GM21528 (cell line): Measurements from ENCODE around the gene MYO6.
A peak's percentile ranks its signal among the peaks of the same experiment; 100 is the strongest.

ENCODE experiments used
- ATAC-seq: cut with Tn5 transposase; IDR thresholded peaks from one replicate; pipeline ENCODE4 v1.9.1; 2021; ENCODE audit warnings: mild to moderate bottlenecking, moderate library complexity; ENCODE audit not compliant: unreplicated experiment, low FRiP score

The MYO6 gene

DNA sequence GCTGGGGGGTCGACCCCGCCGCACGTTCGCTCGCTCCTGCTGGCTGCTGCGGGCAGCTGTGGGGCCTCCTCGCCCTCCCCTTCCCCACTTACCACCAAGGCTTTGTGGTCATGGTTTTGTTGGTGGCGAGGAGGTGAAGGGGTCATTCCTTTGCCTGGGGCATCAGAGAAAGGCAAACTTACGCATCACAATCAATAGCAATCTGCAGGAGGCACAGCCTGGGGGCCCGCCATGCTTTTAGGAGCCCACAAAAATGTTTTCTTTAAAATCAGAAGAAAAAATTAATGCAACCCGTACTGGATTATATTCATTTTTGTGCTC, 186.4 kb downstream of the MYO6 start:
- peak; percentile 6 for ATAC-seq

DNA sequence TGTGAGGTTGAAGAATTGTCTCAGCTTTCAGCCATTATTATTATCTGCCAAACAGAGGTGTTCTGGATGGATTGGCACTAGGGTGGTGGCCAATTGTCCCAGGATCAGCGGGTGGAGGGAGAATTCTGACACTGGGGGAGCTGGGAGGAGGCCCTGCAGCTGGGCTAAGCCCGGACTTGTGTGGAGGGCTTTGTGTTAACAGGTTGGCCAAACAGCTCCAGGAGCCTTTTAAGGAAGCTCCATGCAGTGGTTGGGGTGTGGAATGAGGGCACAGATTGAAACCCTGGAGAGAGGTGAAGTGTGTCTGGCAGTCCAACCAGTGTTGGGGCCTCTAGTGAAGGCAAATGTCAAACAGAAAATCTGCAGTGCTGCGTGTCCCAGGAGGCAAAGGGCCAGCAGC, 187.6 kb downstream of the MYO6 start:
- ATAC-seq = no peak

DNA sequence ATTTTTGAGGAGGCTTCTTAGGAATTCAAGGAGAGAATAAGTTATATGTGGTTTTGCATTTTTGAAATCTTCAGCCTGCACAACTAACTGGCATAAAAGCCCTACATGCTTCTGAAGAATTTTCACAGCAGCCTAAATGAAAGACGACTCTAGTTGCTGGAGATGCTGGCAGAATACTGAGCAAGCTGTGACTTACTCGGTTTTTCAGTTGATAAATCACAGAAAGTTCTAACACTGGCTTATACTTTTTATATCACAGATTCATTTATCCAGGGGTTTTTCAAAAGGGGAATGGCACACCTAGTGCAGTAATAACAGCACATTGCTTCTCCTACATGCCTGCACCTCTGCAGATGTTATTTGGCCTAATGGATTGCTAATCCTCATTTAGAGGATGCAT, 188.8 kb downstream of the MYO6 start:
- ATAC-seq = no peak

DNA sequence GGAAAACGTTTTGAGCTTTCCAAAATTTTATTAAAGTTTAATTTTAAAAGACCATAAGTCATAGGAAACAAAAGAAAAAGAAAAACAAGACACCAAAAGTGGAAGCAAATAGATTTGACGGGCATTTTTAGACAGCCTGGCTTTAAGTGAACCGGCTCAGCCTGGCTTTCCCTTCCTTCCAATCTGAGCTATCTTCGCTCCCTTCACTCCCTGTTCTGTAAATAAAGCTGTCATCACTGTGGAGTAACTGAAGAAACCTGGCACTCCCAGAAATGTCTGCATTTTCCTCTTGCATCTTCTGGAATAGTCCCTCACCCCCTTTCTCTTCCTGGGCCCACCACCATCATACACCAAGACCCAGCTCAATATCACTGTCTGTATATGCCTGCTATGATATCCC, 191.5 kb downstream of the MYO6 start:
- no peak for ATAC-seq

DNA sequence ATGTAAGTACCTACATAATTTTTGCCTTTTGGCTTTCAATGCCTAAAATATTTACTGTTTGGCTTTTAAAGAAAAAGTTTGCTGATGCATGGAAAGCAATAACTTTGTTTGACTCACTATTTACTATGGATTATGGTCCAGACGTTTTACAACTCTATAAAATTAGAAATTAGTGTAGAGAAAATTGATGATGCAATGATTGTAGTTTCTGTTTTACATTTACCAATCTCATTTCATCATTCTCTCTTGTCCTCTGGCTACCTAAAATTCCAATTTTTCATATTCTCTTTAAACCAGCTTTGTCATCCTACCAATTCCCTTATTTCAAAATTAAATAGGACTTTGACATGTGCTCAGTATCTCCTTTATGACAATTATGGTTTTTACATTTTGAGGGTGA, 192.5 kb downstream of the MYO6 start:
- no peak for ATAC-seq

DNA sequence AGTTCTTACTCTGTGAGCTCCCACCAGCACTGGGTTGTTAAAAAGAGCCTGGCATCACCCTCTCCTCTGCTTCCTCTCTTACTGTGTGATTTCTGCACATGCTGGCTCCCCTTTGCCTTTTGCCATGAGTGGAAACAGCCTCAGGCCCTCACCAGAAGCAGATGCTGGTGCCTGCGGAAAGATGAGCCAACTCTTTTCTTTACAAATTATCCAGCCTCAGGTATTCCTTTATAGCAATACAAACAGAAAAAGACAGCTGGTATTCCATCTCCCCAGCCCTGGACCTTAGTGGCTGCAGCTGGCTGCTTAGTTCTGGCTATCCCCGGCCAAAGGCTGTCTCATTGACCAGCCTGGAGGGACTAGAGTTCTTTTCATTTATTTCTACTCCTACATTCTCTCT, 194.3 kb downstream of the MYO6 start:
- no peak for ATAC-seq

DNA sequence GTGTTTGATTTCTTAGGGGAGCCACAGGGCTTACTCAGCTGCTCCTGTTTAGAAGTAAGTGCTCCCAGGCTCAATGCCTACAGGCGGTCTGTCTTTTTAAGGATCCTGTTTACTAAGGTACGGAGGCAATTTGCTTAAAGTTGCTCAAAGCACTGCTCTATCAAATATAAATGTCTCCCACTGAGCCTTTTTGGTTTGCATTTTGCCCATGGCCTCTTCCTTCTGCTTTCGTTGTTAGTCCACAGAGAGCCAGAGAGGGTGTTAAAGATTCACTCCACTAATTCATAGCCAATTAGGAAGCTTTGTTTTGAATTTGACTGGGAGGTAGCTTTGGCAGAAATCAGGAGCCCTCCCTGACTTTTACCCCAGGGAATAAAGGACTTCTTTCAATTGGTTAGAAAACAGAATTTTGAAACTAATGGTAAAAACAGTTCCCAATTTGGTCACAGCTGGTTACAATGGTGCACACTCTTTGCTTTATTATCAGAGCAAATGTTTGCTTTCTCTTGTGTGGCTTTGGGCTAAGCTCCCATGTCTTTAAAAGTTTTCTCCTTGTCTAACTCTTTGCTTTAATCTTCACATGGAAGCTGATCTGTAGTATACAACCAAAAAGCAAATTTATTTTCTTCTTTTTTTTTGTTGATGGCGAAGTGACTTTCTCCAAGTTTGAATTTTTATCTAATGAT, 197.2 kb downstream of the MYO6 start:
- peak; percentile 52 for ATAC-seq

DNA sequence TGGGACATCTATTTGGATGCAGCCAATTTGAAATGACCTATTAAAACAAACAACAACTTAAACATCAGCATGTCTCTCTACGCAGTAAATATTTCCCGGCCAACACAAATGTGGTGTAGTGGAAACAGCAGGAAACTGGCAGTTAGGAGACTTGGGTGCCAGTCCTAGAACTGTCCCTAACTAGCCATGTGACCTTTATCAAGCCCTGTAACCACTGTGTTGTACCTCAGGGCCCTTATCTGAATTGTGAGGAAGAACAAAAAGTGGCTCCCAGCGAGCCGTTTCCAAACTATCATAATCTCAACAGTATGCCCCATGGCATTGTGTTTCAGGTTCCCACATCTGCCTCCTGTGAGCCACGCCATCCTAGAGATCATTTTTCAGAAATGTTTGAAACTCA, 198.9 kb downstream of the MYO6 start:
- ATAC-seq = no peak

DNA sequence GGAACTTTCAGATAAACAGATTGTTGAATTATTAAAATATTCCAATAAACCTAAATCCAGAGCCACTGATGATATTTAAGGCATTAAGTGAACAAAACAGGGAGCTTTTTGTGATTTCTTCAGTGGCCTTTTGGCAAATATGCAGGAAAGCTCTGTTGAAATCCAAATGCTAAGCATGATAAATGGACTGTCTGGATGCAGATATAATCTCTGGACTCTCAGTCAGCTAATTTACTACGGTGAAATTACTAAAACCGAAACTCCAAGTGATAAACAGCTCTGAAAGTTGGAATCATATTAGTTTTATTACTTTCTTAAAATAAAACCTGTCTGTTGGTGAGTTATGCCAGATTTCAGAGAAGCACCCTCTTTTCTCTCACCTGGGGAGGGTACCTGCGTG, 203.1 kb downstream of the MYO6 start:
- ATAC-seq = no peak

DNA sequence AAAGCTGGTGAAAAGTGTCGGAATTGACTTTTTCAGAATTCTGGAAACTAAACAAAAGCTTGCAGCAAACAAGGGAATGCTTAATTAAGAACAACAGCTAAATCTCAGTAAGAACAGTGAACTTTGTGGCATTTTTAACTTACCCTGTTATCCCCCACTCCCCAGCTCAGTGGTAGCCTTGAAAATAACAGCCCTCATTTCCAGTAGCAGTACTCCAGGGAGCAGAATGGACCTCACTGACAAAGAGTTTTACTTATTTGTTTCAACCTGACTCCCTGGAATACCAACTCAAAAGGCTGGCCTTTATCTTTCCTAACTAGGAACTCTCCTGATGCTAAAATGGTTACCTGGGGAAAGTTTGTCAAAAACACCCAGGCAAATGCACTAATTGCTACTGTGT, 214.5 kb downstream of the MYO6 start:
- no peak for ATAC-seq

DNA sequence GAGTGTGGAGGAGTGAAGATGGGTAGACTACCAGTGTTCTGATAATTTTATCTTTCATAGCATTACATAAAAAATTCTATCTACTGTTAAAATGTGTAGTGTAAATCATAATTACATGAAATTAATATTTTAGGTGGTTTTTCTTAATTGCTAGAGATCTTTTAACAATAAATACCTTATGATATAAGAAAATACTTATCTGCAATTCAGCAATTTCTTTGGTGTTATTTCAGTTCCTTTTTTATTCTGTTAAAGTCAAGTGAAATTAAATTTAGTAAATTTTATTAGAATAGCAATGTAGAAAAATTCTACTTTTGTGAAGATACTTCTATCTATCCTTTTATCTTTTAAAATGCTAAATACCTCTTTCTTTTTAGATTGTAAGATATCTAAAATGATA, 219.1 kb downstream of the MYO6 start:
- no peak for ATAC-seq
